Endothelial cell of umbilical vein (primary cell): Measurements from ENCODE around the gene HSD17B2. TPM values are rescaled to one million over a fixed set of nuclear protein-coding genes. Genes with fewer than 3 reads are reported as not detected.

Experiments used
- BruUV-seq: library from RNA; stranded (reverse); fragments of 400-500 nt; replicated peaks from 2 replicates; lab custom pipeline; 2021; lab: Mats Ljungman, UMichigan
- CTCF ChIA-PET: fragments of 300-600, 350-600 bp; sonication (Branson Sonifier 250); formaldehyde crosslinking; loops from one replicate; lab custom pipeline; 2021; ENCODE audit warnings: antibody characterized with exemption, inconsistent platforms; lab: Charles Lee
- POLR2A ChIA-PET: fragments of 300-600, 350-600 bp; sonication (Branson Sonifier 250); formaldehyde crosslinking; loops from one replicate; lab custom pipeline; 2021; ENCODE audit warnings: antibody characterized with exemption, inconsistent platforms; lab: Charles Lee
- DNase-seq: peaks from one replicate; pipeline ENCODE4 v3.0.0-alpha.2; 2011; ENCODE audit warnings: low read depth, low spot score
- FAIRE-seq: peaks from 2 replicates; lab custom pipeline; 2011; peaks lifted over from hg19 to GRCh38; lab: Jason Lieb, UNC
- H2AFZ ChIP-seq: 2 replicates; pipeline ENCODE4 v1.6.0; 2012; ENCODE audit warnings: low read depth, low read length, control low read depth, inconsistent platforms
- H3K27ac ChIP-seq: 2 replicates; pipeline ENCODE4 v1.5.1; 2011; ENCODE audit warnings: low read depth, mild to moderate bottlenecking, control low read depth, low read length, moderate library complexity; ENCODE audit not compliant: insufficient read depth
- H3K27me3 ChIP-seq, 2 experiments: 2 replicates each; pipeline versions ENCODE4 v1.6.0 to v1.6.1; 2011; ENCODE audit warnings: low read length in 2 of 2, mixed read lengths in 1 of 2; ENCODE audit not compliant: control insufficient read depth in 2 of 2, insufficient read depth in 2 of 2
- H3K36me3 ChIP-seq, 2 experiments: 2 replicates in 1 of 2; 3 replicates in 1 of 2; pipeline ENCODE4 v1.5.1; 2011; ENCODE audit warnings: low read length in 2 of 2, mild to moderate bottlenecking in 1 of 2, moderate library complexity in 1 of 2; ENCODE audit not compliant: control insufficient read depth in 2 of 2, insufficient read depth in 2 of 2; ENCODE audit errors: extremely low read depth in 1 of 2
- H3K4me1 ChIP-seq: 3 replicates; pipeline ENCODE4 v1.5.1; 2011; ENCODE audit warnings: mild to moderate bottlenecking, low read length; ENCODE audit not compliant: control insufficient read depth, insufficient read depth; ENCODE audit errors: extremely low read depth
- H3K4me2 ChIP-seq: 2 replicates; pipeline ENCODE4 v1.6.1; 2011; ENCODE audit warnings: low read length, control low read depth, mixed read lengths; ENCODE audit not compliant: insufficient read depth
- H3K4me3 ChIP-seq, 3 experiments: fragments of 200-600 bp in 1 of 3; sonication (generic), shearing (Covaris generic) in 1 of 3; replicated peaks in 1 of 3; 2 replicates each; pipeline ENCODE4 v1.5.1; 2011 to 2016; ENCODE audit warnings: control low read depth in 3 of 3, low read length in 3 of 3, mild to moderate bottlenecking in 2 of 3, inconsistent platforms in 1 of 3, low read depth in 1 of 3, moderate library complexity in 1 of 3; ENCODE audit not compliant: insufficient read depth in 1 of 3
- H3K79me2 ChIP-seq: 2 replicates; pipeline ENCODE4 v1.6.0; 2012; ENCODE audit warnings: low read length, inconsistent platforms; ENCODE audit not compliant: control insufficient read depth, insufficient read depth
- H3K9ac ChIP-seq: replicated peaks from 2 replicates; pipeline ENCODE3; 2011; ENCODE audit warnings: low read length, control low read depth; ENCODE audit not compliant: insufficient read depth; ENCODE audit errors: extremely low read depth
- H3K9me1 ChIP-seq: replicated peaks from 3 replicates; pipeline ENCODE4 v1.6.0; 2011; ENCODE audit warnings: mild to moderate bottlenecking, low read length; ENCODE audit not compliant: control insufficient read depth, insufficient read depth; ENCODE audit errors: extremely low read depth
- H3K9me3 ChIP-seq: replicated peaks from 2 replicates; pipeline ENCODE4 v1.5.1; 2012; ENCODE audit warnings: low read length, inconsistent platforms; ENCODE audit not compliant: control insufficient read depth, insufficient read depth
- H4K20me1 ChIP-seq: replicated peaks from 2 replicates; pipeline ENCODE3; 2011; ENCODE audit warnings: mild to moderate bottlenecking, low read length; ENCODE audit not compliant: control insufficient read depth, insufficient read depth; ENCODE audit errors: extremely low read depth
- EZH2 ChIP-seq: IDR thresholded peaks from 2 replicates; pipeline ENCODE4 v1.6.1; 2012; ENCODE audit warnings: borderline replicate concordance, low read depth, mild to moderate bottlenecking, moderate library complexity, low read length, inconsistent platforms; ENCODE audit not compliant: severe bottlenecking
- FOS ChIP-seq: IDR thresholded peaks from 2 replicates; pipeline ENCODE4 v1.6.1; 2011; ENCODE audit warnings: mild to moderate bottlenecking, low read length, moderate library complexity, borderline replicate concordance; ENCODE audit not compliant: insufficient read depth
- GATA2 ChIP-seq: IDR thresholded peaks from 2 replicates; pipeline ENCODE4 v1.7.0; 2011; ENCODE audit warnings: low read depth, mild to moderate bottlenecking, moderate library complexity, mixed read lengths, low read length; ENCODE audit not compliant: insufficient read length, insufficient read depth
- JUN ChIP-seq: IDR thresholded peaks from 2 replicates; pipeline ENCODE4 v1.6.1; 2011; ENCODE audit warnings: borderline replicate concordance, low read depth; ENCODE audit not compliant: insufficient read length, insufficient read depth
- MYC ChIP-seq: IDR thresholded peaks from one replicate; pipeline ENCODE4 v1.6.1; 2011; ENCODE audit warnings: mild to moderate bottlenecking, low read depth, low read length
- POLR2A ChIP-seq: IDR thresholded peaks from 2 replicates; pipeline ENCODE4 v1.6.1; 2012; ENCODE audit warnings: low read depth, mild to moderate bottlenecking, control low read depth, low read length
- POLR2AphosphoS5 ChIP-seq: IDR thresholded peaks from 2 replicates; pipeline ENCODE4 v1.6.1; 2012; ENCODE audit warnings: low read depth, mild to moderate bottlenecking, control low read depth, low read length, moderate library complexity; ENCODE audit not compliant: insufficient read depth
- dilution Hi-C: fragments of 300-500 bp; cut with MboI; formaldehyde crosslinking; loops from one replicate; pipeline ENCODE4 v1.15.0; 2019; ENCODE audit warnings: low sequenced_read_pairs; ENCODE audit not compliant: extremely low pct_ligation_motif_present
- intact Hi-C: fragments of 100-400 bp; cut with micrococcal nuclease; formaldehyde crosslinking; loops from one replicate; pipeline ENCODE4 v1.10.0; 2022
- polyA plus RNA-seq, 4 experiments: library from polyadenylated mRNA; depleted of rRNA in 3 of 4; stranded (reverse) in 3 of 4; unstranded in 1 of 4; fragments of >200 nt; gene quantifications; 2 replicates each; pipeline versions ENCODE4 v1.2.1 to v1.2.3, GENCODE V29; 2011 to 2012; ENCODE audit warnings: missing spikeins in 1 of 4
- total RNA-seq: library from RNA; stranded (reverse); gene quantifications from 2 replicates; pipeline ENCODE4 v1.2.3, GENCODE V29; 2021
- TF ChIP-seq, protein P1 (sequence below): IDR thresholded peaks from 2 replicates; pipeline ENCODE4 v1.6.1; 2011; ENCODE audit not compliant: insufficient read depth, insufficient read length
- TF ChIP-seq, protein P2 (sequence below), 2 donors: IDR thresholded peaks; 1 replicate in 1 of 2; 2 replicates in 1 of 2; pipeline ENCODE4 v1.5.1; 2011; ENCODE audit warnings: low read length in 2 of 2, mild to moderate bottlenecking in 2 of 2, moderate library complexity in 2 of 2, control low read depth in 1 of 2, inconsistent platforms in 1 of 2, low read depth in 1 of 2; ENCODE audit not compliant: insufficient read depth in 1 of 2; ENCODE audit errors: extremely low read depth in 1 of 2

HSD17B2 gene
- total and polyA plus RNA-seq, 2 donors (not counting 3 experiments of a cell fraction or from before 2014, with no cell fraction given): 1.2 to 4.5 TPM

DNA sequence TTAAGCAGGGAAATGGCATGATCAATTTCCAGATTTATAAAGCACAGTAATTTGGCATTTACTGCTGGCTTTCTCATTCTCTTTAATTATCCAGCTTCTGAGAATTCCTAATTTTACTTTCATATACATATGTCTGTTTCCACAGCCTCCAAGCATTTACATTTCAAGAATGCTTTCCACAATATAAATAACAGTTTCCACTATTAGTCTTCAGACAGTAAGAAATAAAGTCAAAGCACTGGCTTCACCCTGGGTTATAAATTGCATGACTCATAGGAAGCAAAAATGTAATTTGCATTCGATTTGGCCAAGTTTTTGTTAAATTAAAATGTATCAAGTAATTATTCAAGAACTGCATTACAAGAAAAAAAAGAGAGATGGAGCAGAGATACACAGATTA, 81.5 kb downstream of the HSD17B2 start:
- no peak overlapping the region for H2AFZ ChIP-seq
- no peak overlapping the region for H3K4me3 ChIP-seq
- H3K9me3 ChIP-seq: no peaks in the 10 kb centered on the region
- H3K9ac ChIP-seq: no peak overlapping the region
- no peak overlapping the region for H3K4me2 ChIP-seq
- H3K36me3 ChIP-seq: no peaks in the 10 kb centered on the region
- TF ChIP-seq FOS (peak; percentile 35), EZH2 (no peak)
- no peaks in the 10 kb centered on the region for H3K4me1 ChIP-seq
- FAIRE-seq (peak; percentile 12), DNase-seq (no peak)
- no peaks in the 10 kb centered on the region for H3K79me2 ChIP-seq
- no peaks in the 10 kb centered on the region for H3K9me1 ChIP-seq
- no TSS peak for BruUV-seq
- H4K20me1 ChIP-seq: no peaks in the 10 kb centered on the region
- no peak overlapping the region for H3K27ac ChIP-seq
- intact Hi-C loops (no loop called here), dilution Hi-C loops (no loop called here)
- no peaks in the 10 kb centered on the region for H3K27me3 ChIP-seq
- POLR2A ChIA-PET: no interaction called here
- CTCF ChIA-PET: no interaction called here

DNA sequence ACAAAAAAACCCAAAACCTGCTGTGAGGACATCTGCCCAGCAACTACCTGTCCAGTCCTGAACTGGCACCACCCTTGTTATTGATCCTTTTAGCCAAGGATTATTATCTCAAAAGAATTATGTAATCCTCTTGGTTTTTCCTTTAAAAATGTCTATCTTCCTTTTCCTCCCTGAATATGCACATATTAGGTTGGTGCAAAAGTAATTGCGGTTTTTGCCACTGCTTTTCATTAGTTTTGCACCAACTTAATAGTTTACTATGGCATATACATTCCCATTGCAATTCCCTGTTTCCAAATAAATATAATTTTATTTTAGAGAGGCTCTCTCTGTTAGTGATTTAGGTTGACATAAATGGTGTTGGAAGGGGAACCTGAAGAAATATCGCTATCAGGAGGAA, 83.7 kb downstream of the HSD17B2 start:
- CTCF ChIA-PET: no interaction called here
- Histone ChIP-seq H3K36me3 (no peaks in the 10 kb centered on the region), H3K27me3 (no peaks in the 10 kb centered on the region), H2AFZ (no peak overlapping the region), H4K20me1 (no peaks in the 10 kb centered on the region), H3K4me3 (no peak overlapping the region), H3K9me1 (no peaks in the 10 kb centered on the region), H3K9ac (no peak overlapping the region), H3K9me3 (no peaks in the 10 kb centered on the region), H3K79me2 (no peaks in the 10 kb centered on the region), H3K4me1 (no peaks in the 10 kb centered on the region), H3K27ac (no peak overlapping the region), H3K4me2 (no peak overlapping the region)
- no peak for DNase-seq
- TF ChIP-seq EZH2 (no peak), MYC (no peak), POLR2A (no peak), POLR2AphosphoS5 (no peak), GATA2 (no peak), JUN (no peak), FOS (no peak)
- TF ChIP-seq, protein P1, sequence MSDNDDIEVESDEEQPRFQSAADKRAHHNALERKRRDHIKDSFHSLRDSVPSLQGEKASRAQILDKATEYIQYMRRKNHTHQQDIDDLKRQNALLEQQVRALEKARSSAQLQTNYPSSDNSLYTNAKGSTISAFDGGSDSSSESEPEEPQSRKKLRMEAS: no peak
- TF ChIP-seq, protein P2, sequence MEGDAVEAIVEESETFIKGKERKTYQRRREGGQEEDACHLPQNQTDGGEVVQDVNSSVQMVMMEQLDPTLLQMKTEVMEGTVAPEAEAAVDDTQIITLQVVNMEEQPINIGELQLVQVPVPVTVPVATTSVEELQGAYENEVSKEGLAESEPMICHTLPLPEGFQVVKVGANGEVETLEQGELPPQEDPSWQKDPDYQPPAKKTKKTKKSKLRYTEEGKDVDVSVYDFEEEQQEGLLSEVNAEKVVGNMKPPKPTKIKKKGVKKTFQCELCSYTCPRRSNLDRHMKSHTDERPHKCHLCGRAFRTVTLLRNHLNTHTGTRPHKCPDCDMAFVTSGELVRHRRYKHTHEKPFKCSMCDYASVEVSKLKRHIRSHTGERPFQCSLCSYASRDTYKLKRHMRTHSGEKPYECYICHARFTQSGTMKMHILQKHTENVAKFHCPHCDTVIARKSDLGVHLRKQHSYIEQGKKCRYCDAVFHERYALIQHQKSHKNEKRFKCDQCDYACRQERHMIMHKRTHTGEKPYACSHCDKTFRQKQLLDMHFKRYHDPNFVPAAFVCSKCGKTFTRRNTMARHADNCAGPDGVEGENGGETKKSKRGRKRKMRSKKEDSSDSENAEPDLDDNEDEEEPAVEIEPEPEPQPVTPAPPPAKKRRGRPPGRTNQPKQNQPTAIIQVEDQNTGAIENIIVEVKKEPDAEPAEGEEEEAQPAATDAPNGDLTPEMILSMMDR (IDR thresholded peaks at IDR 0.05; ENCODE audit: extremely low read depth in 1 of 2, insufficient read depth in 1 of 2, low read depth in 1 of 2, low read length in 2 of 2): no peak
- BruUV-seq: no TSS peak
- dilution Hi-C loops: no loop called here
- POLR2A ChIA-PET: no interaction called here
- no peak for FAIRE-seq
- intact Hi-C loops: no loop called here
